ENCODE measurements around the gene DLG2.

GRCh38 chr11:84117394-84117793 lies 1509.8 kb downstream of the DLG2 start:
- TF ChIP-seq CTCF (IDR thresholded peaks at IDR 0.05) (no peak), EP300 (IDR thresholded peaks at IDR 0.05) (no peak), POLR2A (IDR thresholded peaks at IDR 0.05) (no peak)

All from suprapubic skin (tissue), 3 donors.